Uterus (tissue), 4 donors: ENCODE measurements around the gene BPTF. TPM values are rescaled to one million over a fixed set of nuclear protein-coding genes. Genes with fewer than 3 reads are reported as not detected.
"Not testable (repeated sequence)": the region's sequence is repeated elsewhere in the genome, so short reads cannot be mapped to it uniquely, and the experiment has no call there.

ENCODE experiments used
- DNase-seq, 2 donors: peaks; one replicate each; pipeline ENCODE4 v3.0.0-alpha.2; 2019 to 2020
- H3K27ac ChIP-seq, 2 donors: fragments of 200-600 bp; sonication (generic); 1 replicate in 1 of 2; 2 replicates in 1 of 2; pipeline ENCODE4 v1.5.1; 2016 to 2018
- H3K27me3 ChIP-seq, 2 donors: fragments of 200-600 bp; sonication (generic); one replicate each; pipeline ENCODE4 v1.5.1; 2018 to 2019; ENCODE audit warnings: control low read depth in 1 of 2
- H3K36me3 ChIP-seq, 2 donors: fragments of 200-600 bp; sonication (generic); one replicate each; pipeline ENCODE4 v1.5.1; 2019; ENCODE audit warnings: control low read depth in 1 of 2
- H3K4me1 ChIP-seq, 2 donors: fragments of 200-600 bp; sonication (generic); one replicate each; pipeline ENCODE4 v1.5.1; 2018 to 2019; ENCODE audit warnings: control low read depth in 1 of 2
- H3K4me3 ChIP-seq, 2 donors: fragments of 200-600 bp; sonication (generic); 1 replicate in 1 of 2; 2 replicates in 1 of 2; pipeline ENCODE4 v1.5.1; 2018 to 2019; ENCODE audit warnings: mild to moderate bottlenecking in 1 of 2
- H3K9me3 ChIP-seq, 2 donors: fragments of 200-600 bp; sonication (generic); one replicate each; pipeline ENCODE4 v1.5.1; 2019; ENCODE audit warnings: control low read depth in 1 of 2
- CTCF ChIP-seq, 4 experiments: fragments of 200-600 bp in 2 of 4; fragments of 450-650 bp in 2 of 4; sonication (generic) in 2 of 4; IDR thresholded peaks; one replicate each; pipeline ENCODE4 v1.5.1; 2016 to 2019; ENCODE audit warnings: antibody characterized with exemption in 4 of 4, mild to moderate bottlenecking in 2 of 4, moderate library complexity in 1 of 4
- POLR2A ChIP-seq, 2 donors: fragments of 450-650 bp; IDR thresholded peaks; one replicate each; pipeline ENCODE4 v1.6.1; 2016; ENCODE audit warnings: antibody characterized with exemption in 2 of 2, mild to moderate bottlenecking in 1 of 2, moderate library complexity in 1 of 2
- intact Hi-C: fragments of 100-400 bp; cut with DNase I; formaldehyde crosslinking; loops from one replicate; pipeline ENCODE4 v1.15.1; 2023; ENCODE audit warnings: low total_unique reads
- total RNA-seq, 4 donors: library from RNA; depleted of rRNA in 3 of 4; stranded (reverse); fragments of >200 nt in 3 of 4; gene quantifications; one replicate each; pipeline versions ENCODE4 v1.1.0 to v1.2.4, GENCODE V29; 2014 to 2023
- donor health status: DM: yes; HTN: yes; CAD: no.

Gene BPTF
- total RNA-seq, 4 donors from 2014 or later: 67.6 to 183 (median 117) TPM

- no peaks in the 10 kb centered on the region for H3K27me3 ChIP-seq
- peak overlapping the region in 1 of 2 donors; percentile 28 for H3K27ac ChIP-seq
- no peaks in the 10 kb centered on the region for H3K9me3 ChIP-seq
- no peaks in the 10 kb centered on the region for H3K36me3 ChIP-seq
- intact Hi-C loops: no loop called here
- no peaks in the 10 kb centered on the region for H3K4me1 ChIP-seq
- no peak overlapping the region for H3K4me3 ChIP-seq
- no peak for DNase-seq
- TF ChIP-seq CTCF (IDR thresholded peaks at IDR 0.05): no peak
- no peak for TF ChIP-seq POLR2A (IDR thresholded peaks at IDR 0.05)
Measured at GRCh38 chr17:67974185-67974584, 148.9 kb downstream of the BPTF start.

GRCh38 chr17:67974598-67975066 is 149.3 kb downstream of the BPTF start:
- H3K27ac ChIP-seq: no peak overlapping the region
- no peak for DNase-seq
- H3K36me3 ChIP-seq: no peaks in the 10 kb centered on the region
- H3K4me1 ChIP-seq: no peaks in the 10 kb centered on the region
- H3K9me3 ChIP-seq: no peaks in the 10 kb centered on the region
- no peaks in the 10 kb centered on the region for H3K27me3 ChIP-seq
- H3K4me3 ChIP-seq: no peak overlapping the region
- intact Hi-C loops: no loop called here
- TF ChIP-seq POLR2A (IDR thresholded peaks at IDR 0.05) (no peak), CTCF (IDR thresholded peaks at IDR 0.05) (no peak)

GRCh38 chr17:67976306-67976705 is 151.0 kb downstream of the BPTF start:
- peak overlapping the region in 1 of 2 donors; percentile 35 for H3K27ac ChIP-seq
- intact Hi-C loops, DNase-seq, H3K36me3 ChIP-seq, H3K27me3 ChIP-seq, H3K9me3 ChIP-seq, H3K4me3 ChIP-seq, H3K4me1 ChIP-seq: not testable (repeated sequence)

DNA sequence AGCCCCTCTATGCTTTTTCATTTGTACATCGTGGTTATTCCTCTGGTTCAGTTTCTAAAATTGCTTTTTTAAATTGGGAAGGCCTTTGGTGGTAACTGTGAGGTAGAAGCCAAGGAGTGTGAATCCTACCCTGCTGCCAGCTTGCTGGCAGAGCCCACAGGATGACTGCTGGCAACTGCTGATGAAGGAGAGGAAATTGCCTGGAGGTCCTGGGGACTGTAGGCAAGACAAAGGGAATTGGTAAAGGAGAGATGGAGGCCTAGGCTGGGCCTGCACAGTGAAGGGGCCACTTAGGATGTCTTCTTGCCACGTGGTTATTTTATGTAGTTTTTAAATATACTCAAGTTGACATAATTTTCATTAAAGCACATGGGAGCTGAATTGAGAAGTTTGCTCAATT is 155.2 kb downstream of the BPTF start:
- Histone ChIP-seq H3K9me3 (no peaks in the 10 kb centered on the region), H3K4me1 (peaks cover 0 to 5% of the 10 kb centered on the region in 2 donors), H3K4me3 (no peak overlapping the region), H3K27me3 (no peaks in the 10 kb centered on the region), H3K36me3 (no peaks in the 10 kb centered on the region), H3K27ac (peak overlapping the region; percentile 41 to 92)
- intact Hi-C loops: no loop called here
- no peak for TF ChIP-seq CTCF (IDR thresholded peaks at IDR 0.05)
- TF ChIP-seq POLR2A (IDR thresholded peaks at IDR 0.05): no peak
- DNase-seq: no peak

DNA sequence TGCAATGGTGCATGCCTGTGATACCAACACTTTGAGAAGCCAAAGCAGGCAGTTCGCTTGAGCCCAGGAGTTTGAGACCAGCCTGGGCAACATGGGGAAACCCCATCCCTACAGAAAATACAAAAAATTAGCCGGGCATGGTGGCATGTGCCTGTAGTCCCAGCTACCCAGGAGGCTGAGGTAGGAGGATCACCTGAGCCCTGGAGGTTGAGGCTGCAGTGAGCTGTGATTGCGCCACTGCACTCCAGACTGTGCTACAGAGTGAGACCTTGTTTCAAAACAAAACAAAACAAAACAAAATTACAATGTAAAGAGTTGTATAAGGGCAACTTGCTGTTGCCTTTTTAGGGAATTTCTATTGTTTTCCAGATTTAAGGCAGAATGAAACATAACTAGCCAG is 155.6 kb downstream of the BPTF start:
- H3K36me3 ChIP-seq, DNase-seq, H3K4me1 ChIP-seq, H3K9me3 ChIP-seq, H3K27me3 ChIP-seq, H3K4me3 ChIP-seq, intact Hi-C loops: not testable (repeated sequence)
- peak overlapping the region; percentile 41 to 92 for H3K27ac ChIP-seq

DNA sequence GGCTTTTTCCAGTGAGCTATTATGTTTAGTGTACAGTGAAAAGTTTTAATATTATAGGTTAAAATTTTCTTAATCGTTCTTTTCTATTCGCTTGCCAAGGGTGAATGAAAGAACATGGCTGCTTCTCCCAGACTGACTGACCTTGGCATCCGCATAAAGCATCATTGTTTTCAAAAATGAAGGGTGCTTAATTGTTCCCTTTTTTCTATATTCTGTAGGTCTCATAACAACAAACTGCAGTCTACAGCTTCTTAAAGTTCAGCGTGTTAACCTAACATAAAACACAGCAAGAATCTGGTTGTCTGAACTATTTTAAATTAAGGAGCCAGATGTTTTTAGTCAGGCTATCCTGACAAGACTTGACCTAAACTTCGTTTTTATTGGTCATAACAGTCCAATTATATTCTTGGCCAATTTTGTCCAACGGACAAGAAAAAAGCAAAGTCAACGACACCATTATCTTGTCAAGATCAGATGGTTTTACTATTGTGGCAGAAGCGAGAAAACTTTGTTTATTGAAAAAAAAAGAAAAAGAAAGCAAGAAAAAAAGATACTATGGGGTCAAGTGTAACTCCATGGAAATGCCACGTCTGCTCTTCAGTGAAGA is 156.8 kb downstream of the BPTF start:
- Histone ChIP-seq H3K9me3 (no peaks in the 10 kb centered on the region), H3K4me3 (no peak overlapping the region), H3K27ac (peak overlapping the region; percentile 51 to 92), H3K36me3 (no peaks in the 10 kb centered on the region), H3K4me1 (peaks cover 0 to 5% of the 10 kb centered on the region in 2 donors), H3K27me3 (no peaks in the 10 kb centered on the region)
- intact Hi-C loops: no loop called here
- DNase-seq: no peak
- TF ChIP-seq CTCF (IDR thresholded peaks at IDR 0.05) (no peak), POLR2A (IDR thresholded peaks at IDR 0.05) (no peak)
